Measurements from ENCODE around the gene OR6Q1. TPM values are rescaled to one million over a fixed set of nuclear protein-coding genes. Genes with fewer than 3 reads are reported as not detected.

Gene OR6Q1
- total and polyA plus RNA-seq, 4 donors: not detected

Small RNAs within 50 kb of the gene (small RNA-seq; reads per million reads assigned to genes)
- not detected for gene RNU6-899P (ENCODE audit: low replicate concordance)

Other genes with a start within 250 kb of the OR6Q1 start
- under 1 TPM in 1 of 2 donors, not detected in 1; 0.14 TPM for gene OR9Q1, start 7.1 kb upstream of the OR6Q1 start, total RNA-seq
- gene OR9Q1, start 7.1 kb upstream of the OR6Q1 start, polyA plus RNA-seq: not detected
- not detected for gene OR9I1, start 94.6 kb downstream of the OR6Q1 start, total RNA-seq
- gene OR9I1, start 94.6 kb downstream of the OR6Q1 start, polyA plus RNA-seq: not detected
- not detected for gene OR9Q2, start 158.1 kb downstream of the OR6Q1 start, total RNA-seq
- not detected for gene OR9Q2, start 158.1 kb downstream of the OR6Q1 start, polyA plus RNA-seq
- gene OR1S2, start 173.2 kb downstream of the OR6Q1 start, total RNA-seq: not detected
- not detected for gene OR1S2, start 173.2 kb downstream of the OR6Q1 start, polyA plus RNA-seq
- not detected for gene OR1S1, start 181.8 kb downstream of the OR6Q1 start, total RNA-seq
- not detected for gene OR1S1, start 181.8 kb downstream of the OR6Q1 start, polyA plus RNA-seq
- not detected for gene OR10Q1, start 198.0 kb downstream of the OR6Q1 start, total RNA-seq
- under 1 TPM in 1 of 2 donors, not detected in 1; 0.05 TPM for gene OR10Q1, start 198.0 kb downstream of the OR6Q1 start, polyA plus RNA-seq
- under 1 TPM in 1 of 2 donors, not detected in 1; 0.34 TPM for gene OR10W1, start 237.3 kb downstream of the OR6Q1 start, total RNA-seq
- not detected for gene OR10W1, start 237.3 kb downstream of the OR6Q1 start, polyA plus RNA-seq